NCI-H2029 treated with DMSO at 0.1 percent for 48 hours (cell line): ENCODE measurements around the gene B3GNT4.
"Not testable (repeated sequence)": the region's sequence is repeated elsewhere in the genome, so short reads cannot be mapped to it uniquely, and the experiment has no call there.

Experiments
- DNase-seq: peaks from one replicate; lab custom pipeline; 2025; lab: John Stamatoyannopoulos, UW

B3GNT4 gene

GRCh38 chr12:122203301-122204166 is at the start of gene B3GNT4:
Gene B3GNT4, plus strand, starts transcription at chr12:122203709. Its CDS starts 910 bp downstream, at chr12:122204619.
- no peak for DNase-seq

- DNase-seq, result no peak
These were observed 47.8 kb upstream of the B3GNT4 start for GRCh38 chr12:122155705-122156104.

- DNase-seq, result no peak
These were observed 44.7 kb upstream of the B3GNT4 start for GRCh38 chr12:122158700-122159285.

GRCh38 chr12:122159882-122160281 is 43.6 kb upstream of the B3GNT4 start:
- DNase-seq, result no peak

- no peak for DNase-seq
These were observed 42.7 kb upstream of the B3GNT4 start for GRCh38 chr12:122160761-122161160.

- DNase-seq, result no peak
These were observed 41.8 kb upstream of the B3GNT4 start for GRCh38 chr12:122161682-122162081.

GRCh38 chr12:122162976-122163375 is 40.5 kb upstream of the B3GNT4 start:
- no peak for DNase-seq

- no peak for DNase-seq
These were observed 36.8 kb upstream of the B3GNT4 start for GRCh38 chr12:122166422-122167349.

- no peak for DNase-seq
These were observed 36.1 kb upstream of the B3GNT4 start for GRCh38 chr12:122167356-122167925.

- DNase-seq, result no peak
These were observed 35.0 kb upstream of the B3GNT4 start for GRCh38 chr12:122168492-122168891.

- no peak for DNase-seq
These were observed 32.1 kb upstream of the B3GNT4 start for GRCh38 chr12:122171399-122171798.

GRCh38 chr12:122172262-122172939 is 31.1 kb upstream of the B3GNT4 start:
- no peak for DNase-seq

- no peak for DNase-seq
These were observed 29.2 kb upstream of the B3GNT4 start, which contains the start of gene IL31 for GRCh38 chr12:122174155-122174845. Gene IL31, minus strand, starts transcription at chr12:122174221. Its CDS starts 49 bp downstream, at chr12:122174172.

GRCh38 chr12:122176473-122176872 is 27.0 kb upstream of the B3GNT4 start:
- DNase-seq, result not testable (repeated sequence)

GRCh38 chr12:122182887-122183587 is 20.5 kb upstream of the B3GNT4 start, which contains the start of gene LRRC43:
Gene LRRC43, plus strand, starts transcription at chr12:122183123. Its CDS starts 22 bp downstream, at chr12:122183145.
- peak; percentile 22 for DNase-seq

- DNase-seq, result no peak
These were observed 19.9 kb upstream of the B3GNT4 start for GRCh38 chr12:122183588-122183940.

GRCh38 chr12:122184517-122184916 is 19.0 kb upstream of the B3GNT4 start:
- DNase-seq, result no peak

- DNase-seq, result no peak
These were observed 18.4 kb upstream of the B3GNT4 start for GRCh38 chr12:122185079-122185478.

- no peak for DNase-seq
These were observed 17.9 kb upstream of the B3GNT4 start for GRCh38 chr12:122185494-122186082.

GRCh38 chr12:122187466-122187865 is 16.0 kb upstream of the B3GNT4 start:
- no peak for DNase-seq
